ENCODE measurements around the gene SELENOV.

Gene SELENOV

DNA sequence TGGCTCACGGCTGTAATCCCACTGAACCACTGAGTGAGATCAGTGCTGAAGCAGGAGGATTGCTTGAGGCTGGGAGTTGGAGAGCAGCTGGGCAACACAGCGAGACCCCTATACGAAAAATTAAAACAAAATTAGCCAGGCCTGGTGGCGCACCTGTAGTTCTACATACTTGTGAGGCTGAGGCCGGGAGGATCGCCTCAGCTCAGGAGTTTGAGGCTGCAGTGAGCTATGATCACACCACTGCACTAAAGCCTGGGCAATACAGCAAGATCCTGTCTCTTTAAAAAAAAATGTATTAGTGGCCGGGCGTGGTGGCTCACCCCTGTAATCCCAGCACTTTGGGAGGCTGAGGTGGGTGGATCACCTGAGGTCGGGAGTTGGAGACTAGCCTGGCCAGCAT, 6.3 kb upstream of the SELENOV start:
- TF ChIP-seq, protein P1, sequence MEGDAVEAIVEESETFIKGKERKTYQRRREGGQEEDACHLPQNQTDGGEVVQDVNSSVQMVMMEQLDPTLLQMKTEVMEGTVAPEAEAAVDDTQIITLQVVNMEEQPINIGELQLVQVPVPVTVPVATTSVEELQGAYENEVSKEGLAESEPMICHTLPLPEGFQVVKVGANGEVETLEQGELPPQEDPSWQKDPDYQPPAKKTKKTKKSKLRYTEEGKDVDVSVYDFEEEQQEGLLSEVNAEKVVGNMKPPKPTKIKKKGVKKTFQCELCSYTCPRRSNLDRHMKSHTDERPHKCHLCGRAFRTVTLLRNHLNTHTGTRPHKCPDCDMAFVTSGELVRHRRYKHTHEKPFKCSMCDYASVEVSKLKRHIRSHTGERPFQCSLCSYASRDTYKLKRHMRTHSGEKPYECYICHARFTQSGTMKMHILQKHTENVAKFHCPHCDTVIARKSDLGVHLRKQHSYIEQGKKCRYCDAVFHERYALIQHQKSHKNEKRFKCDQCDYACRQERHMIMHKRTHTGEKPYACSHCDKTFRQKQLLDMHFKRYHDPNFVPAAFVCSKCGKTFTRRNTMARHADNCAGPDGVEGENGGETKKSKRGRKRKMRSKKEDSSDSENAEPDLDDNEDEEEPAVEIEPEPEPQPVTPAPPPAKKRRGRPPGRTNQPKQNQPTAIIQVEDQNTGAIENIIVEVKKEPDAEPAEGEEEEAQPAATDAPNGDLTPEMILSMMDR (IDR thresholded peaks at IDR 0.05; ENCODE audit: low read length, missing control alignments): no peak
- DNase-seq (ENCODE audit: low read depth): no peak

DNA sequence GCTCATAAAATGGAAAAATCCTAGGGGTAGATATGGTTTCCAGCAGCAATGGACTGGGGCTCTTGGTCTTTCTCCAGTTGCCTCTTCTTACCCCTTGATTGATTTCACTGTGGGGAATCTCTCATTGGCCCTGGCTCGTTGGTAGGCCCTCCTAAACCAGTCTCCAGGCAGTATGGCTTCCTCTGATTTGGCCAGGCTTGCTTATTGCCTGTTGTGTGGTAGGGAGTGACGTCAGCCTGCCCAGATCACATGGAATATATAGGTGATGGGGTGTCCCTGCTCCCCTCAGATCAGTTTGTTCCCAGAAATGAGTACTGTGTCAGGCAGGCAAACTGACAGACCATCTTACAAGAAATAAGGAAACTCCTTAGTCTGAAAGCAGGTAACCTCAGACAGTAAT, 5.7 kb upstream of the SELENOV start:
- TF ChIP-seq, protein P1 (IDR thresholded peaks at IDR 0.05; ENCODE audit: low read length, missing control alignments): no peak

More for the DNA sequence above, 6.3 kb upstream of the SELENOV start:
- H3K4me3 ChIP-seq (replicated peaks; ENCODE audit: low read depth, low read length): no peak overlapping the region

DNA sequence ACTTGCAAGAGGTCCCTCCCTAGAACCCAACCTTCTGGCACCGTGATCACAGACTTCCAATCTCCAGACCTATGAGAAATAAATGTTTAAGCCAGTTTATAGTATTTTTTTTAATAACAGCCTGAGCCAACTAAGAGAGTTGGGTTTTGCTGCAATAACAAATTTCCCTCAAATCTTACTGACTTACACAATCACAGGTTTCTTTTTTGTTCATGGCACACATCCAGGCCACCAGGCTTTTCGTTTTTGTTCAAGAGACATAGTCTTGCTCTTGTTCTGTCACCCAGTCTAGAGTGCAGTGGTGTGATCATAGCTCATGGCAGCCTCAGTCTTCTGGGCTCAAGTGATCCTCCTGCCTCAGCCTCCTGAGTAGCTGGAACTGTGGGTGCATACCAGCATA, 2.0 kb upstream of the SELENOV start:
- TF ChIP-seq, protein P1 (IDR thresholded peaks at IDR 0.05; ENCODE audit: low read length, missing control alignments): no peak
- no peak for DNase-seq (ENCODE audit: low read depth)
- H3K4me3 ChIP-seq (replicated peaks; ENCODE audit: low read depth, low read length): no peak overlapping the region

More for the DNA sequence above, 5.7 kb upstream of the SELENOV start:
- H3K4me3 ChIP-seq (replicated peaks; ENCODE audit: low read depth, low read length): no peak overlapping the region
- no peak for DNase-seq (ENCODE audit: low read depth)

DNA sequence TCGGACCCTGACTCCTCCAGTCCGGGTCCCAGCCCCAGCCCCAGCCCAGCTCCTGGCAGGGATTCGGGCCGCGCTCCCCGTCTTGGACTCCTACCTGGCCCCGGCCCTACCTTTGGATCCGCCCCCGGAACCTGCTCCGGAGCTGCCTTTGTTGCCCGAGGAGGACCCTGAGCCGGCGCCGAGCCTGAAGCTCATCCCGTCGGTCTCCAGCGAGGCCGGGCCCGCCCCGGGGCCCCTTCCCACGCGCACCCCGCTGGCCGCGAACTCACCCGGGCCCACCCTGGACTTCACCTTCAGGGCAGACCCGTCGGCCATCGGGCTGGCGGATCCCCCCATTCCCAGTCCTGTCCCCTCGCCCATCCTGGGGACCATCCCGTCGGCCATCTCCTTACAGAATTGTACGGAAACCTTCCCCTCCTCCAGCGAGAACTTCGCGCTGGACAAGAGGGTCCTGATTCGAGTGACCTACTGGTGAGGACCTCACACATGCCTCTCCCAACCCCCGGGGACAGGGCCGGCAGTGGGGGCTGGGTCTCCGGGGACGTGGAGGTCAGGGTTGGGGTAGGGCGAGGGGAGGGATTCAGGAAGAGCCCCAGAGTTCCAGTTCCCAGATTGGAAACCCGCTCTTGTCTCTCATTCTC, 732 bp downstream of the SELENOV start:
- DNase-seq (ENCODE audit: low read depth): no peak
- H3K4me3 ChIP-seq (replicated peaks; ENCODE audit: low read depth, low read length): no peak overlapping the region
- TF ChIP-seq, protein P1 (IDR thresholded peaks at IDR 0.05; ENCODE audit: low read length, missing control alignments): no peak

DNA sequence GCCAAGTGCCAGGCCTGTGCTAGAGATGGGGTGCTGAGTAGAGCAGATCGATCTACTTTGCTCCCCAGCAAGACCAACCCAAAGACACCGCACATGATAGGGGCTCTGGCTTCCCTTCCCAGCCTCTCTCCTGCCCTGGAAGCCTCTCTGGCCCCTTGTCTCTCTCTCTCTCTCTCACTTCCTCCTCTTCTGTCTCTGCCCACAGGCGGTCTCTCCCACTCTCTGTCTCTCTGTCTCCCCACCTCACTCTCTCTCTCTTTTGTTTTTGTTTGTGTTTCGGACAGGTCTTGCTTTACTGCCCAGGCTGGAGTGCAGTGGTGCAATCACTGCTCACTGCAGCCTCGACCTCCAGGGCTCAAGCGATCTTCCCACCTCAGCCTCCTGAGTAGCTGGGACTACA, 1.3 kb downstream of the SELENOV start:
- DNase-seq (ENCODE audit: low read depth): no peak
- no peak overlapping the region for H3K4me3 ChIP-seq (replicated peaks; ENCODE audit: low read depth, low read length)
- TF ChIP-seq, protein P1 (IDR thresholded peaks at IDR 0.05; ENCODE audit: low read length, missing control alignments): no peak

DNA sequence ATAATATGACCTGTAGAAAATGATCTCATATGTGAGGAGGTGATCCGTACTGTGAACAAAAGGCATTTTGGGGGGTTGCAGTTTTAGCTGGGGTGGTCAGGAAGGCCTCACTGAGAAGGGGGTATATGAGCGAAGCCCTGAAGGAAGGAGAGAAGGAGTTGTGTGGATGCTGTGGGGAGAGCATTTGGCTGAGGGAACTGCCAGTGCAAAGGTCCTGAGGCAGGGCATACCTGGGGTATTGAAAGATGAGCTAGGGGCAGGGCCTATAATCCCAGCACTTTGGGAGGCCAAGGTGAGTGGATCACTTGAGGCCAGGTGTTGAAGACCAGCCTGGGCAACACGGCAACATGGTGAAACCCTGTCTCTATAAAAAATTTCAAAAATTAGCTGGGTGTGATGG, 2.5 kb downstream of the SELENOV start:
- H3K4me3 ChIP-seq (replicated peaks; ENCODE audit: low read depth, low read length): no peak overlapping the region

More for the DNA sequence above, 2.5 kb downstream of the SELENOV start:
- DNase-seq (ENCODE audit: low read depth): no peak
- TF ChIP-seq, protein P1 (IDR thresholded peaks at IDR 0.05; ENCODE audit: low read length, missing control alignments): no peak
